Lower leg skin (tissue), 4 donors: ENCODE data around the gene BARHL1. TPM values are rescaled to one million over a fixed set of nuclear protein-coding genes. Genes with fewer than 3 reads are reported as not detected.

Experiments
- DNase-seq, 2 donors: peaks; one replicate each; pipeline ENCODE4 v3.0.0-alpha.2; 2019; ENCODE audit warnings: low spot score in 2 of 2
- H3K4me3 ChIP-seq: fragments of 200-600 bp; sonication (generic); 2 replicates; pipeline ENCODE4 v1.5.1; 2017; ENCODE audit warnings: mild to moderate bottlenecking, low read depth; ENCODE audit not compliant: poor library complexity, severe bottlenecking
- CTCF ChIP-seq, 3 donors: fragments of 450-650 bp; IDR thresholded peaks; one replicate each; pipeline ENCODE4 v1.5.1; 2016; ENCODE audit warnings: antibody characterized with exemption in 3 of 3, mild to moderate bottlenecking in 3 of 3, moderate library complexity in 2 of 3
- POLR2A ChIP-seq, 2 donors: fragments of 450-650 bp; IDR thresholded peaks; one replicate each; pipeline ENCODE4 v1.6.1; 2016 to 2017; ENCODE audit warnings: antibody characterized with exemption in 2 of 2, mild to moderate bottlenecking in 1 of 2, moderate library complexity in 1 of 2
- WGBS, 2 donors: methylation state at CpG; one replicate each; pipeline ENCODE4 v1.1.5; 2018; 5-methylcytosine and 5-hydroxymethylcytosine counted together
- intact Hi-C: fragments of 100-400 bp; cut with DNase I; formaldehyde crosslinking; loops from one replicate; pipeline ENCODE4 v1.15.0; 2023; ENCODE audit warnings: low total_unique reads
- total RNA-seq, 4 donors: library from RNA; depleted of rRNA; stranded (reverse); fragments of >200 nt; gene quantifications; one replicate each; pipeline ENCODE4 v1.1.0, GENCODE V29; 2016

Gene BARHL1
- total RNA-seq, 4 donors from 2014 or later, result not detected

GRCh38 chr9:132600326-132600984, 18.0 kb downstream of the BARHL1 start:
- DNase-seq, result no peak
- intact Hi-C loops, result no loop called here
- TF ChIP-seq POLR2A (IDR thresholded peaks at IDR 0.05), result no peak
- no peak for TF ChIP-seq CTCF (IDR thresholded peaks at IDR 0.05)
- no peak overlapping the region for H3K4me3 ChIP-seq
- WGBS, 2 donors, result 85 to 96% methylated on average over 12 of the region's 12 CpGs

GRCh38 chr9:132602207-132602606, 19.8 kb downstream of the BARHL1 start:
- no peak for TF ChIP-seq CTCF (IDR thresholded peaks at IDR 0.05)
- TF ChIP-seq POLR2A (IDR thresholded peaks at IDR 0.05), result no peak
- no peak for DNase-seq
- 80 to 85% methylated on average over 3 of the region's 3 CpGs for WGBS, 2 donors
- intact Hi-C loops, result no loop called here
- no peak overlapping the region for H3K4me3 ChIP-seq

- intact Hi-C loops, result no loop called here
- no peak for DNase-seq
- TF ChIP-seq POLR2A (IDR thresholded peaks at IDR 0.05) (no peak), CTCF (IDR thresholded peaks at IDR 0.05) (no peak)
- WGBS, 2 donors, result 92 to 96% methylated on average over 6 of the region's 6 CpGs
- H3K4me3 ChIP-seq, result no peak overlapping the region
These were observed 23.0 kb downstream of the BARHL1 start for GRCh38 chr9:132605387-132605786.

GRCh38 chr9:132606066-132606465, 23.7 kb downstream of the BARHL1 start:
- DNase-seq, result no peak
- intact Hi-C loops, result no loop called here
- WGBS, 2 donors, result 82 to 87% methylated on average over 6 of the region's 6 CpGs

GRCh38 chr9:132609184-132609583, 26.8 kb downstream of the BARHL1 start:
- intact Hi-C loops, result no loop called here
- no peak for DNase-seq
- H3K4me3 ChIP-seq, result no peak overlapping the region
- 93 to 94% methylated on average over 9 of the region's 9 CpGs for WGBS, 2 donors
- TF ChIP-seq CTCF (IDR thresholded peaks at IDR 0.05), result no peak
- no peak for TF ChIP-seq POLR2A (IDR thresholded peaks at IDR 0.05)

More at GRCh38 chr9:132606066-132606465, 23.7 kb downstream of the BARHL1 start:
- TF ChIP-seq CTCF (IDR thresholded peaks at IDR 0.05), result no peak
- TF ChIP-seq POLR2A (IDR thresholded peaks at IDR 0.05), result no peak
- H3K4me3 ChIP-seq, result no peak overlapping the region

GRCh38 chr9:132609829-132610228, 27.4 kb downstream of the BARHL1 start:
- DNase-seq, result no peak
- WGBS, 2 donors, result 76 to 82% methylated on average over 7 of the region's 7 CpGs
- intact Hi-C loops, result no loop called here
- TF ChIP-seq POLR2A (IDR thresholded peaks at IDR 0.05) (no peak), CTCF (IDR thresholded peaks at IDR 0.05) (no peak)
- H3K4me3 ChIP-seq, result no peak overlapping the region
